HG02759 (cell line): ENCODE measurements around the gene C19orf85.
"Not testable (repeated sequence)": the region's sequence is repeated elsewhere in the genome, so short reads cannot be mapped to it uniquely, and the experiment has no call there.

Experiments used
- ATAC-seq: cut with Tn5 transposase; IDR thresholded peaks from one replicate; pipeline ENCODE4 v1.9.1; 2021; ENCODE audit warnings: mild to moderate bottlenecking, moderate library complexity; ENCODE audit not compliant: unreplicated experiment

C19orf85 gene

GRCh38 chr19:55464662-55465054 is at the start of gene C19orf85:
TSS of gene C19orf85 (minus strand) at chr19:55464751. CDS start at chr19:55464554, 197 bp downstream.
- ATAC-seq: no peak

DNA sequence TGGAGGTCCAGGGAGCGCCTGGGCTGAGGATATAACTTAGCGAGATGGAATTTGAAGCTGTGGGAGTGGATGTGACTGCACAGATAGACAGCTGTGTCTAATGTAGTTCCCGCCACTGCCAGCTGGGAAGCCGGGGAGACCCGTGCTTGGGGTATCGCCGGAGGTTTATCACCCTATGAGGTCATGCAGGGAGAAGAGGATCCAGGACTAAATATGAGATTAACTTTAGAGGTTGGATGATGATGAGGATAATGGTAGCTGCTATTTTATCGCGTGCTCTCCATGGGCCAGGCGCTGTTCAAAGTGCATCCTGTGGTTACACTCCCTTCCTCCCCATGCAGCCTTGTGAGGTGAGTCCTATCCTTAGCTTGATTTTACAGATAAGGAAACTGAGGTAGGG is 43.6 kb upstream of the C19orf85 start:
- no peak for ATAC-seq

- ATAC-seq: no peak
Observed at GRCh38 chr19:55504981-55505380, 40.4 kb upstream of the C19orf85 start.

- ATAC-seq: no peak
Observed at GRCh38 chr19:55504252-55504603, 39.7 kb upstream of the C19orf85 start.

DNA sequence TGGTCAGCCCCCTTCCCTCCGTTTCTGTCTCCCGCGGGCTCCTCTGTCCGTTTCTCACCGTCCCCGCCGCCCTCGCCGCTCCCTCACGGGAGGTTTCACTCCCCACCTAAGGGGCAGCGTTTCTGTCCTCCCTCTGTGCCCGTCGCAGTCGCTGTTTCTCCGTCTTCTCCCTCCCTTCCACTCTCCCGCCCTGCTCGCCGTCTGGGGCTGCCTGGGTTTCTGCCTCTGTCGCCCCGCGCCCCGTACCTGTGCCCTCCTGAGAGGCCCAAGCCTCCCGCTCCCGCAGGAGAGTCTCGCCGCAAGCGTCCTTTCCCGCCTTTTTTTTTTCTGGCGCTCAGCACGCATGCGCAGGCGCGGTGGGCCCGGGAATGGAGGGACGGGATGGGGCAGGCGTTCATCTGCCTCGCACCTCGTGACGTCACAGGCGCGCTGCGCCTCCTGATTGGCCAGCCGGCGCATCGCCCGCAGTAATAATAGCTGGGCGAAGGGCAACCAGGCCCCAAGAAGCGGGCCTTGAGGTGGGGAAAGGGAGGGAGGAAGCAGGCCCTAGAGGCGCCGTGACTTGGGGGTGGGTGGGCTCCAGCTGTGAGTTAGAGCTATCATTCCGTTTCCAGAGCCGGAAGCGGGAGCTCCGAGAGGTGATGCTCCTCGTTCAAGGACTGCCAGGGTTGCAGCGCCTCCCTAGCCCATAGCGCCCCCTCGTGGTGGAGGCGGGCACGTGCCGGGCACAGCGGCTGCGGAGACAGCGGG is 39.1 kb upstream of the C19orf85 start:
- ATAC-seq: peak; percentile 97

GRCh38 chr19:55503157-55503501 is 38.6 kb upstream of the C19orf85 start:
- no peak for ATAC-seq

DNA sequence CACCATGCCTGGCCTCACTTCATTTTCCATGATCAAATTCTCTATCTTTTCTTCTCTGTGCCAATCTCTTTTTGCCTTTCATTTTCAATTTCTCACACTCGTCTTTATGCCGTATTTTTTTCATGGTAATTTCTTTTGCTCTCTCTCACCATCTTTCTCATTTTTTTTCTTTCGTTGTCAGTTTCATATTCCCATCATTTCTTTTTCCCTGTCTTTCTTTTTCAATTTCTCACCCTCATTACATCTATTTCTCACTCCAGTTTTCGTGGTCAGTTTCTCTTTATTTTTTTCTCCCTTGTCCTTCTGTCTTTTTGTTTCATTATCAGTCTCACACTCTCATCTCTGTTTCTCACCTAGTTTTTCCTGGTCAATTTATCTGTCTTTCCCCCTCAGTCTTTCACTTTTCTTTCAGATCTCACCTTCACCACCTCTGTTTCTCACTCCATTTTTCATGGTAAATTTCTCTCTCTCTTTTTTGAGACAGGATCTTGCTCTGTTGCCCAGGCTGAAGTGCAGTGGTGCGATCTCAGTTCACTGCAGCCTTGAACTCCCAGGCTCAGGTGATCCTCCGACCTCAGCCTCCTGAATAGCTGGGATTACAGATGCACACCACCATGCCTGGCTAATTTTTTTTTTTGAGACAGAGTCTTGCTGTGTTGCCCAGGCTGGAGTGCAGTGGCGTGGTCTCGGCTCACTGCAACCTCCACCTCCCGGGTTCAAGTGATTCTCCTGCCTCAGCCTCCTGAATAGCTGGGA is 37.8 kb upstream of the C19orf85 start:
- no peak for ATAC-seq

DNA sequence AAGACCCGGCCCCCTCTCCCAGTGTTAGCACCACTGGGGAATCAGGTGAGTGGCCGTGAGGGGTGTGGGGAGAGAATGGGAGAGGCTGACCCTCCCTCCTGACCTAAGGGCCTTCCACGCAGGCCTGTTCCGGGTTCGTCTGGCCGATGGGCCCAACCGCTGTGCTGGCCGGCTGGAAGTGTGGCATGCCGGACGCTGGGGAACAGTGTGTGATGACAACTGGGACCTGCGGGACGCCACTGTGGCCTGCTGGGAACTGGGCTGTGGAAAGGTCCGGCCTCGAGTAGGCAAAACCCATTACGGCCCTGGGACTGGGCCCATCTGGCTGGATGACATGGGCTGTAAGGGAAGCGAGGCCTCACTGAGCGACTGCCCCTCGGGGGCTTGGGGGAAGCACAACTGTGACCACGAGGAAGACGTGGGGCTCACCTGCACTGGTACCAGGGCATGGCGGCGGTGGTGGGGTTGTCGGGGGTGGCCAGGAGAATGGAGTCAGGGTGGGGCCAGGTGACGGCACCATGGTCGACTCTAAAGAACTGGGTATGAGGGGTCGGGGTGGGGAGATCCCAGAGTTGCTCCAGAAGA is 35.9 kb upstream of the C19orf85 start:
- no peak for ATAC-seq

DNA sequence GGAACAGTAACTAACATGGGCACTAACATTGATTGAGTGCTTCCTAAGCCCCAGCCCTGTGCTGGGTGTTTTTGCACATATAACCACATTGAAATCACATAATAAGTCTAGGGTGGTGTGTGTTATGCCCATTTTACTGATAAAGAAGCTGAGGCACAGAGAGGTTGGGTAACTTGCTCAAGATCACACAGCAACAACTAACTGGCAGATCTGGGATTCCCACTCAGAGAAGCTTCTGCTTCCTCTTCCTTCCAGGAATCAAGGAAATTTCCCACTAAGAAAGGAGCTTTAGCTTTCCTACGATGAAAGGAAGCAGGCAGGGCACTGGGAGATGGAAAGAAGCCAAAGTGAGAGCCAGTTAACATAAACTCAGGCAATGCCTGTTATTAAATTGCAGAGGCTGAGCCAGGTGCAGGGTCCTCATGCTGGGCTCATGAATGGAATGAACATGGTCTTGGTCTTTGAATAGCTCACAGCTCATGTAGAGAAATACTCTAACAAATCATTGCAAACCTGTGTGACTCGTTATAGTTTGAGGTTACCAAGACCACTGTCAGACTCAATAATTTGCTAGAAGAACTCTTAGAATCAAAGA is 33.8 kb upstream of the C19orf85 start:
- no peak for ATAC-seq

DNA sequence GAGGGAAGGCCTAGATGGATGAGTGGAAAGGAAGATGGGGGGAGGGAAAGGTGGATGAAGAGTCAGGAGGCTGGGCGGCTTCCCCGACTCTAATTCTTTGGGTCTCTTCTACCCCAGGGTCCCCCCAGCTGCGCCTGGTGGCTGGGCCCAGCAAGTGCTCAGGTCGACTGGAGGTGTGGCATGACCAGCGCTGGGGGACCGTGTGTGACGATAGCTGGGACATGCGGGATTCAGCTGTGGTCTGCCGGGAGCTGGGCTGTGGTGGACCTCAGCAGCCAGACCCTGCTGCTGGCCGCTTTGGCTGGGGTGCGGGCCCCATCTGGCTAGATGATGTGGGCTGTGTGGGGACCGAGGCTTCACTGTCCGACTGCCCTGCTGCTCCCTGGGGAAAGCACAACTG is 33.2 kb upstream of the C19orf85 start:
- no peak for ATAC-seq

DNA sequence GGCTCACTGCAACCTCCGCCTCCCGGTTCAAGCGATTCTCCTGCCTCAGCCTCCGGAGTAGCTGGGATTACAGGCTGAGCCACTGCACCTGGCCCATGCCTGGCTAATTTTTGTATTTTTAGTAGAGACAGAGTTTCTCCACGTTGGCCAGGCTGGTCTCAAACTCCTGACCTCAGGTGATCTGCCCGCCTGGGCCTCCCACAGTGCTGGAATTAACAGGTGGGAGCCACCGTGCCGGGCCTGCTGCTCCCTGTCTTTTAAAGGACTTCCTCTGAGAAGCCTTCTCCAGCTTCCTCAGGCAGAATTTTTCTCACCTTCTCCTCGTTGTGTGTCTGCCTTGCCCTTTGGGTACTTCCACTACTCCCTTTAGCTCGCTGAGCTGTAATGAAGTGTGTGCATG is 32.3 kb upstream of the C19orf85 start:
- ATAC-seq: not testable (repeated sequence)

- no peak for ATAC-seq
Observed at GRCh38 chr19:55495646-55496349, 31.2 kb upstream of the C19orf85 start.

DNA sequence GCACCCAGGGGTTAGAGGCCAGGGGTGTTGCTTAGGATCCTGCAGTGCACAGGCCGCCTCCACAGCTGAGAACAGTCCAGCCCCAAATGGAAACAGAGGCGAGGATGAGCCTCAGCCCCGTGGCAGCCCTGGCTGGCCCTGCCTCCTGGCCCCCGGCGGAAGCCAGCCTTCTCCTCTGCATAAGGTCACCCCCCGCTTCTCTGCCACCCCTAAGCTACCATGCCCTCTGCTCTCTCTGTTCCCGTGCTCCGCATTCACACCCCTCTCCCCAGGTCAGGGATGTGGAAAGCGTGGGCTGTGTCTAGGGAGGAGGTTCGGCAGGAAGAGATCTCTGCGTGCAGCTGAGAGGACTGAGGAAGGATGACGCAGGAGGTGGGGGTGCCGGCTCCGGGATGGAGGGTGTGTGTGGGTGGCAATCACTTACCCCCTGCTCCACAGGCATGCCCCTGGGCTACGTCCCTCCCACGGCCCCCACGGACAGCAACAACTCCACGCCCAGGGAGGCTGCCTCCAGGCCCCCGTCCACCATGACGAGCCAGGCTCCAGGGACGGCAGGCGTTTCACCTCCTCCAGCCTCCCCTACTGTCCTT is 29.7 kb upstream of the C19orf85 start:
- ATAC-seq: no peak

- no peak for ATAC-seq
Observed at GRCh38 chr19:55493645-55494171, 29.2 kb upstream of the C19orf85 start.

- no peak for ATAC-seq
Observed at GRCh38 chr19:55493052-55493644, 28.6 kb upstream of the C19orf85 start.

- no peak for ATAC-seq
Observed at GRCh38 chr19:55492362-55492944, 27.9 kb upstream of the C19orf85 start.

DNA sequence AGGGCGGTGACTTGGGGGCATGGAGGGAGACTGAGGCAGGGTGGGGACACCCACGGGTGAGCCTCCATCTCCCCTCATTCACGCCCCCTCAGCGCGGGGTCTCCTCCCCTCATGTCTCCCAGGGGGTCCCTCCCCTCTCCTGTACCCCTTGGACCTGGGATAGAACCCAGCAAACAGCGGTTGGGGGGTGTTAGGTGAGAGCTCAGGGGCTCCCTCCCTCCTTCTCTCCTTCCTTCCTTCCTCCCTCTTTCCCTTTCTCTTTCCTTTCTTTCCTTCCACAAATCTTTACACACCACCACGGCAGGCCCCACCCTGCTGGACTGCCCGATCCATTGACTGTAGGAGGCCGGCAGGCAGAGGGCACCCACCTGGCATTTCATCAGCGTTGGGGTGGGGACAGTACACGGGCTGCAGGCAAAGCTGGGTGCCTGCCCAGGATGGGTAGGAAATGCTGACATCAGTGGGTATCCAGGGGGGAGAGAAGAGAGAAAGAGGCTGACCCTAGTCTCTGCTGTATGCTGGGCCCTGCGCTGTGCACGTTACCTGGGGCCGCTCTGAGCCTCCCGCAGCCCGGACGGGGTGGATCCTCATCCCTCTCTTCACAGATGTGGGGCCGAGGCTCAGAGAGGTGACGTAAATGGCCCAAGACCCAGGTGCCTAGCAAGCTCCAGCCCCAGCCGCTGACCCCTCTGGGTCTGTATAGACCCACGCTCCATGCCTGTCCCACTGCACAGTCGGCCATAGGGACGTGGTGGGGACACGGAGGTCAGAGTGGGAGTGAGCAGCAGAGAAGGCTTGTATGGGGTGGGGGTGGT is 27.2 kb upstream of the C19orf85 start:
- ATAC-seq: no peak

GRCh38 chr19:55490478-55491432 is 26.2 kb upstream of the C19orf85 start:
- no peak for ATAC-seq
